CD4-positive, alpha-beta T cell treated with Interleukin-17A for 4 hours (primary cell): ENCODE results near the gene MYO1D.

Experiments used
- DNase-seq: peaks from one replicate; pipeline ENCODE4 v3.0.0-alpha.2; 2020; ENCODE audit warnings: mixed read lengths

Gene MYO1D

GRCh38 chr17:32609884-32610650, 266.9 kb downstream of the MYO1D start:
- DNase-seq: no peak

GRCh38 chr17:32609085-32609484, 267.8 kb downstream of the MYO1D start:
- DNase-seq: peak; percentile 83

GRCh38 chr17:32608267-32608666, 268.7 kb downstream of the MYO1D start:
- DNase-seq: no peak

GRCh38 chr17:32604966-32605365, 272.0 kb downstream of the MYO1D start:
- DNase-seq: no peak

- DNase-seq: no peak
These were observed 274.5 kb downstream of the MYO1D start for GRCh38 chr17:32602396-32602795.

- DNase-seq: no peak
These were observed 275.1 kb downstream of the MYO1D start for GRCh38 chr17:32601866-32602265.

- no peak for DNase-seq
These were observed 280.3 kb downstream of the MYO1D start for GRCh38 chr17:32596628-32597027.

- DNase-seq: no peak
These were observed 280.7 kb downstream of the MYO1D start for GRCh38 chr17:32596206-32596605.

GRCh38 chr17:32593003-32593402, 283.9 kb downstream of the MYO1D start:
- DNase-seq: no peak

GRCh38 chr17:32591405-32591804, 285.5 kb downstream of the MYO1D start:
- no peak for DNase-seq

GRCh38 chr17:32590974-32591373, 285.9 kb downstream of the MYO1D start:
- no peak for DNase-seq

- no peak for DNase-seq
These were observed 287.9 kb downstream of the MYO1D start for GRCh38 chr17:32588982-32589381.

- no peak for DNase-seq
These were observed 288.8 kb downstream of the MYO1D start for GRCh38 chr17:32588135-32588534.

GRCh38 chr17:32586666-32587065, 290.3 kb downstream of the MYO1D start:
- no peak for DNase-seq

- DNase-seq: no peak
These were observed 292.1 kb downstream of the MYO1D start for GRCh38 chr17:32584792-32585191.

- DNase-seq: no peak
These were observed 293.9 kb downstream of the MYO1D start for GRCh38 chr17:32583053-32583452.

- no peak for DNase-seq
These were observed 301.1 kb downstream of the MYO1D start for GRCh38 chr17:32575852-32576251.

GRCh38 chr17:32570081-32570396, 306.9 kb downstream of the MYO1D start:
- DNase-seq: no peak

GRCh38 chr17:32569171-32570080, 307.5 kb downstream of the MYO1D start:
- DNase-seq: no peak

GRCh38 chr17:32568705-32569104, 308.2 kb downstream of the MYO1D start:
- no peak for DNase-seq

- no peak for DNase-seq
These were observed 309.4 kb downstream of the MYO1D start for GRCh38 chr17:32567511-32567910.

GRCh38 chr17:32567086-32567485, 309.8 kb downstream of the MYO1D start:
- DNase-seq: no peak

GRCh38 chr17:32566303-32566702, 310.6 kb downstream of the MYO1D start:
- no peak for DNase-seq

- no peak for DNase-seq
These were observed 311.5 kb downstream of the MYO1D start for GRCh38 chr17:32565401-32565800.
